Mammary epithelial cell (primary cell): ENCODE measurements around the gene CCDC142.

Source experiments
- CTCF ChIP-seq, 2 donors: IDR thresholded peaks in 1 of 2; conservative IDR thresholded peaks in 1 of 2; 2 replicates each; pipeline ENCODE4 v1.5.1; 2011 to 2012; ENCODE audit warnings: inconsistent platforms in 2 of 2, low read length in 2 of 2, mild to moderate bottlenecking in 2 of 2, control low read depth in 1 of 2, low read depth in 1 of 2; ENCODE audit not compliant: insufficient read depth in 1 of 2; ENCODE audit errors: extremely low read depth in 1 of 2
- EZH2 ChIP-seq: IDR thresholded peaks from 2 replicates; pipeline ENCODE4 v1.6.1; 2012; ENCODE audit warnings: low read length, inconsistent platforms, borderline replicate concordance

- TF ChIP-seq CTCF (conservative IDR thresholded peaks at IDR 0.05 in 1 of 2, IDR thresholded peaks at IDR 0.05 in 1 of 2; ENCODE audit: extremely low read depth in 1 of 2, insufficient read depth in 1 of 2, low read depth in 1 of 2, low read length in 2 of 2) (peak; percentile 14 to 24), EZH2 (no peak)
These were observed 21.4 kb downstream of the CCDC142 start for GRCh38 chr2:74461187-74462053.
